ENCODE data around the gene THAP3.

DNA sequence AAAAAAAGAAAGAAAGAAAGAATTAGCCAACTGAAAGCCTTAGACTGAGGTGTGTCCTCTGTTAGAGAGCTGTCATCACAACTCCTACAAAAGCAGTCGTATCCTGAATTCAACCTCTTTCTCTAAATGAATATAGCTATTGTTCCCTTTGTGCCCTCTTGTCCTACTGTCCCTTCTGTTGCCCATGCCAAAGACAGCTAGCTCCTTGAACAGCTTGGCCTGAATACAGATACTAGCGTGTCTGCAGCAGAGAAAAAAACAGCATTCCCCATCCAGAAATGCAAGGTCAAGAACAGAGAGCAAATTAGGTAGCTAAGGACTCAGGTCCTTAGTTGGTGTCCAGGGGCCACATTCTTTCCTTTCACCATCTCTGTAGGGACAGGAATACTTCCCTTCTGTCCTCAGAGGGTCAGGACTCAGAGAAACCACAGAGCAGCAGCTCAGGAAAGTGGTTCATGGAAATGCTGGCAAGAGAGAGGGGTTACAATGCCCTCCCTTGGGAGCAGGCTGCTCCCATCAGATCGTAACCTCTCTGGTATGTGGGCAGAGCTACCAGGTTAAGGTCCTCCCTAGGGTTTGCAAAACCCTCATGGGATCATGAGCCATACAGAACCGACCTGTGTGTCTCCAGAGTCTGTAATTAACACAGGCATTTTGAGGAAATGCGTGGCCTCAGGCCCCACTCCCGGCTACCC lies 46.7 kb upstream of the THAP3 start:
- TF ChIP-seq POLR2A (IDR thresholded peaks at IDR 0.05; ENCODE audit: low read depth, low read length), result no peak
- no peak for TF ChIP-seq POLR2AphosphoS5 (IDR thresholded peaks at IDR 0.05; ENCODE audit: low read depth, low read length)

Measured in GM12892 (cell line).